ENCODE results near the gene POLA2. TPM values are rescaled to one million over a fixed set of nuclear protein-coding genes. Genes with fewer than 3 reads are reported as not detected.
A peak's percentile ranks its signal among the peaks of the same experiment; 100 is the strongest.
"Not testable (repeated sequence)": the region's sequence is repeated elsewhere in the genome, so short reads cannot be mapped to it uniquely, and the experiment has no call there.

POLA2 gene
- total RNA-seq, 1 experiment from 2014 or later, result 8.9 TPM

DNA sequence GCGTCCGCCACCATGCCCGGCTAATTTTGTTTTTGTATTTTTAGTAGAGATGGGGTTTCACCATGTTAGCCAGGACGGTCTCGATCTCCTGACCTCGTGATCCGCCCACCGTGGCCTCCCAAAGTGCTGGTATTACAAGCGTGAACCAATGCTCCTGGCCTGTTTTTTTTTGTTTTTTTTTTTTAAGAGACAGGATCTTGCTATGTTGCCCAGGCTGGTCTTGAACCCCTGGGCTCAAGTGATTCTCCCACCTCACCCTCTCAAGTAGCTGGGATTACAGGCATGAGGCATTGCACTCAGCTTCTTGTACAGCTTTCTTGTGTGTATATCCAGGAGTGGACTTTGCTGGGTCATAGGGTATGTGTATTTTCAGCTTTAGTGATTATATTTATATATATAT lies 70.8 kb downstream of the POLA2 start:
- H3K9me3 ChIP-seq, H3K36me3 ChIP-seq, H3K27me3 ChIP-seq, DNase-seq, H3K4me3 ChIP-seq: not testable (repeated sequence)

DNA sequence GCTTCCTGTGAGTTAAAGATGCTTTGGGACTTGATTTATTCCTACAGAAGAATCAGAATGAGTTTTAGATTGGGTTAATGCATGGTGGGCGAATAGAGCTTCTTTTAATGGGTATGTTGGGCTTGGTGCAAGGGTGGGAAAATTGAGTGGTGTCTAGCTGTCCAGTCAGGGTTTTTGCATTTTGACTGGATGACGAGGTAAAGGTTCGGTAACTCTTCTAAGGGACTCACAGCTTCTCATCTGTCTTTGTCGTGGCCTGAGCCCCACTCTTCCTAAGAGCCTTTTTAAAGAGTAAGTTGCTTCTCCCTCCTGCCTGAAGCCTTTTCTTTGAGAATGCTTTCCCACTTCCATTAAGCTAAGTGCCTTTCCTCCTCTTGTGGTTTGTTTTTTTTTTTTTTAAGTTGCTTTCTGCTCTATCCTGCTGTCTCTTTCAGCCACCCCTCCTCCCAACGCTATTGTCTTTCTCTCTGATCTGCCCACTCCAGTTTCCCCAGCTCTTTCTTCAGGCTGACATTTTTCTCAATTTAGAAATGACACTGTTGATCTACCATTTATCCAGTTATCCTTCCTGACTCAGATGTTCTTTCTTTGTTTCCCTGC lies 73.0 kb downstream of the POLA2 start:
- Histone ChIP-seq H3K27me3 (no peaks in the 10 kb centered on the region), H3K36me3 (peaks cover 25% of the 10 kb centered on the region)

DNA sequence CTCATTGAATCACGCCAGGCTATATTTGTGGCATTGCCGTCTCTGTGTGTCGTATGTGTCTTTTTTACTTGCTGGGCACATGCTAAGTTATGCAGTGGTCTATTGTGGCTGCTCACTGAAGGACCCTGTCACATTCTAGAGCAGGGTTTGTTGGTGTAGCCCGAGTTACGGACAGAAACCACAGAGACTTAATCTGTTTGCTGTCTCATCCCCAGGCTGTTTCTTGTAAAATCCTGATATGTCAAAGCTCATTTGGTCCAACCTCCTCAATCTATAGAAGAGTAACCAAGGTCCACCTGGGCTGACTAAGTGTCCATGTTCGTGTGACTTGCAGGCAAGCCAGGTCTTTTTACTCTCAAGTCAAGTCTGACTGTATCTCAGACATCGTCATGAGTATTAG lies 76.9 kb downstream of the POLA2 start:
- Histone ChIP-seq H3K27me3 (no peaks in the 10 kb centered on the region), H3K9me3 (no peaks in the 10 kb centered on the region), H3K36me3 (peaks cover 58% of the 10 kb centered on the region), H3K4me3 (no peak overlapping the region)
- DNase-seq, result no peak

More for the DNA sequence above, 73.0 kb downstream of the POLA2 start:
- Histone ChIP-seq H3K4me3 (peak overlapping the region; percentile 87), H3K9me3 (no peaks in the 10 kb centered on the region)
- no peak for DNase-seq

DNA sequence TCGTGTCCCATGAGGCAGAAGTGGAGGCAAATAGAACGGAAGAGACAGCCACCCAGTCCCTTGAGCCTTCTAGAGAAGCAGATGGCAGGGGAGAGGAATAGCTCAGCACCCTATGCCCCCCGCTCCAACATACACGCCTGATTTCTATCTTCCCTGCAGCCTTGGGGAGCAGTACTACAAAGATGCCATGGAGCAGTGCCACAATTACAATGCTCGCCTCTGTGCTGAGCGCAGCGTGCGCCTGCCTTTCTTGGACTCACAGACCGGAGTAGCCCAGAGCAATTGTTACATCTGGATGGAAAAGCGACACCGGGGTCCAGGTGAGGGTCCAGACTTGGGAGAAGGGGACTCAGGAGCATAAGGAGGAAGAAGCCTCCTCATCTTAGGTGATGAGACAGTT lies 78.5 kb downstream of the POLA2 start:
- Histone ChIP-seq H3K4me3 (no peak overlapping the region), H3K36me3 (peaks cover 67% of the 10 kb centered on the region), H3K9me3 (no peaks in the 10 kb centered on the region), H3K27me3 (no peaks in the 10 kb centered on the region)
- DNase-seq, result no peak

DNA sequence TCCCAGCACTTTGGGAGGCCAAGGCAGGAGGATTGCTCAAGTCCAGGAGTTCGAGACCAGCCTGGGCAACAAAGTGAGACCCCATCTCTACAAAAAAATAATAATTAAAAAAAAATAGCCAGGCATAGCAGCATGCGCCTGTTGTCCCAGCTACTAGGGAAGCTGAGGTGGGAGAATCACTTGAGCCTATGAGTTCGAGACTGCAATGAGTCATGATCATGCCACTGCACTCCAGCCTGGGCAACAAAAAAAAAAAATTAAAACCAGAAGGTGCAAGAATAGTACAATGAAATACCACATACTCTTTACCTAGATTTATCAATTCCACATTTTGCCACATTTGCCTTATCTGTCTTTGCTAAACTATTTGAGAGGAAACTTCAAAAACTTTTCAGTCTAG lies 80.1 kb downstream of the POLA2 start:
- Histone ChIP-seq H3K9me3 (no peaks in the 10 kb centered on the region), H3K4me3 (no peak overlapping the region), H3K27me3 (no peaks in the 10 kb centered on the region), H3K36me3 (peaks cover 74% of the 10 kb centered on the region)
- no peak for DNase-seq

Other genes with a start within 250 kb of the POLA2 start
- gene ARL2, start 247.8 kb upstream of the POLA2 start, total RNA-seq (2014; rRNA removed; shearing (Covaris generic); ENCODE audit: low replicate concordance), result 170 and 249 TPM in 2 replicates
- 11.2 and 18.5 TPM in 2 replicates for gene SNX15, start 234.5 kb upstream of the POLA2 start, total RNA-seq (2014; rRNA removed; shearing (Covaris generic); ENCODE audit: low replicate concordance)
- 42.1 and 54.8 TPM in 2 replicates for gene SAC3D1, start 220.8 kb upstream of the POLA2 start, total RNA-seq (2014; rRNA removed; shearing (Covaris generic); ENCODE audit: low replicate concordance)
- gene NAALADL1, start 203.4 kb upstream of the POLA2 start, total RNA-seq (2014; rRNA removed; shearing (Covaris generic); ENCODE audit: low replicate concordance), result not detected in 2 replicates
- gene CDCA5, start 177.9 kb upstream of the POLA2 start, total RNA-seq (2014; rRNA removed; shearing (Covaris generic); ENCODE audit: low replicate concordance), result 42.5 and 43.5 TPM in 2 replicates
- gene ZFPL1, start 177.7 kb upstream of the POLA2 start, total RNA-seq (2014; rRNA removed; shearing (Covaris generic); ENCODE audit: low replicate concordance), result 70.2 and 88.7 TPM in 2 replicates
- gene VPS51, start 165.7 kb upstream of the POLA2 start, total RNA-seq (2014; rRNA removed; shearing (Covaris generic); ENCODE audit: low replicate concordance), result 60.9 and 117 TPM in 2 replicates
- 3.5 and 10.9 TPM in 2 replicates for gene TM7SF2, start 150.1 kb upstream of the POLA2 start, total RNA-seq (2014; rRNA removed; shearing (Covaris generic); ENCODE audit: low replicate concordance)
- 12.0 and 14.4 TPM in 2 replicates for gene ZNHIT2, start 144.3 kb upstream of the POLA2 start, total RNA-seq (2014; rRNA removed; shearing (Covaris generic); ENCODE audit: low replicate concordance)
- 283 and 364 TPM in 2 replicates for gene FAU, start 139.8 kb upstream of the POLA2 start, total RNA-seq (2014; rRNA removed; shearing (Covaris generic); ENCODE audit: low replicate concordance)
- gene MRPL49, start 139.6 kb upstream of the POLA2 start, total RNA-seq (2014; rRNA removed; shearing (Covaris generic); ENCODE audit: low replicate concordance), result 74.4 and 79.4 TPM in 2 replicates
- 0.91 and 18.3 TPM in 2 replicates for gene SYVN1, start 127.4 kb upstream of the POLA2 start, total RNA-seq (2014; rRNA removed; shearing (Covaris generic); ENCODE audit: low replicate concordance)
- not detected in 2 replicates for gene SPDYC, start 91.7 kb upstream of the POLA2 start, total RNA-seq (2014; rRNA removed; shearing (Covaris generic); ENCODE audit: low replicate concordance)
- 99.3 and 167 TPM in 2 replicates for gene CAPN1, start 80.0 kb upstream of the POLA2 start, total RNA-seq (2014; rRNA removed; shearing (Covaris generic); ENCODE audit: low replicate concordance)
- gene CDC42EP2, start 52.9 kb downstream of the POLA2 start, total RNA-seq (2014; rRNA removed; shearing (Covaris generic); ENCODE audit: low replicate concordance), result 10.3 and 19.1 TPM in 2 replicates
- gene DPF2, start 71.9 kb downstream of the POLA2 start, total RNA-seq (2014; rRNA removed; shearing (Covaris generic); ENCODE audit: low replicate concordance), result 57.9 and 78.1 TPM in 2 replicates
- 0.36 and 2.2 TPM in 2 replicates for gene TIGD3, start 92.8 kb downstream of the POLA2 start, total RNA-seq (2014; rRNA removed; shearing (Covaris generic); ENCODE audit: low replicate concordance)
- 1.9 TPM in 2 replicates for gene SLC25A45, start 120.7 kb downstream of the POLA2 start, total RNA-seq (2014; rRNA removed; shearing (Covaris generic); ENCODE audit: low replicate concordance)
- gene FRMD8, start 124.7 kb downstream of the POLA2 start, total RNA-seq (2014; rRNA removed; shearing (Covaris generic); ENCODE audit: low replicate concordance), result 25.9 and 44.1 TPM in 2 replicates
- gene NEAT1, start 160.8 kb downstream of the POLA2 start, total RNA-seq (2014; rRNA removed; shearing (Covaris generic); ENCODE audit: low replicate concordance), result 4.8 and 7.7 TPM in 2 replicates
- gene MALAT1, start 237.1 kb downstream of the POLA2 start, total RNA-seq (2014; rRNA removed; shearing (Covaris generic); ENCODE audit: low replicate concordance), result 258 and 283 TPM in 2 replicates

Data from MG63 (cell line).